Measurements from ENCODE around the gene SELENOM. TPM values are rescaled to one million over a fixed set of nuclear protein-coding genes. Genes with fewer than 3 reads are reported as not detected.
A peak's percentile ranks its signal among the peaks of the same experiment; 100 is the strongest.

SELENOM gene
- total and polyA plus RNA-seq, 2 donors (not counting 1 experiment from before 2014, with no cell fraction given) = 130 to 132 TPM

DNA sequence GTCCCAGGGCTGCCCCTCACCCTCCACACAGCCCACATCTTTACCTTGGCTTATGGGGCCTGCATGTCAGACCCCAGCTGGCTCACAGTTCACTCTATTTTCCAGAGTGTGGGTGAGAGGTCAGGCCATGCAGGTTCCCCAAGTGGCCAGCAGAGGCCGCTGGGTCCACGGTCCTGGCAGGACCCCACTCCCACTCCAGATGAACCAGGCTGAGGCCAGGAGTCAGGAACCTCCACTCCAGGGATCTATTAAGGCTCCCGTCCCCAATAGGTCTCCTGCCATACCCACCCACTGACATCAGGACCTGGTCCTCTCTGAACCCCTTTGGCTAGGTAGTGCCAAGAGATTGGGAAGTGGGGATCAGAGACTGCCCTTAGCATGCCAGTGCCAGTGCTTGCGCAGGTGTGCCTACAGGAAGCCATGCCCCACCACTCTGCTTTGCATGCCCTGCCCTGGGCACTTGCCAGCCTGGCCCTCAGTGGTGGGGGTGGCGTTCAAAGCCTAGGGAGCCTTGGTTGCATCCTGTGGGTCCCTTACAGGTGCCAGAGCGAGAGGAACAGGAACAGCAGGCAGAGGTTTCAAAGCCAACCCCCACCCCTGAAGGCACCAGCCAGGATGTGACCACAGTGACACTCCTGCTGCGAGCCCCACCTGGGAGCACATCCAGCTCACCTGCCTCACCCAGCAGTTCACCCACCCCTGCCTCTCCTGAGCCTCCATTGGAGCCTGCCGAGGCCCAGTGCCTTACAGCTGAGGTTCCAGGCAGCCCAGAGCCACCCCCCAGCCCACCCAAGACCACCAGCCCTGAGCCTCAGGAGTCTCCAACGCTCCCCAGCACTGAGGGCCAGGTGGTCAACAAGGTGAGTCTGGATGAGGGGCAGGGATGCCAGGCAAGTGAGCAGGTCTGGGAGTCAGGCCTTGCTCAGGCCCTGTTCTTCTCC, 17.9 kb downstream of the SELENOM start:
- Histone ChIP-seq H3K4me3 (replicated peaks in 1 of 4; ENCODE audit: control extremely low read depth in 1 of 4, insufficient read depth in 1 of 4, low read depth in 3 of 4, low read length in 4 of 4) (no peak overlapping the region), H3K27me3 (ENCODE audit: control insufficient read depth, insufficient read depth, low read length) (no peaks in the 10 kb centered on the region), H3K9me3 (ENCODE audit: control insufficient read depth, insufficient read depth, low read depth, low read length) (no peaks in the 10 kb centered on the region), H3K4me2 (ENCODE audit: extremely low read depth, insufficient read depth, low read length) (no peak overlapping the region), H3K79me2 (ENCODE audit: control insufficient read depth, insufficient read depth, low read length) (peaks cover 57% of the 10 kb centered on the region), H2AFZ (ENCODE audit: low read length) (no peak overlapping the region), H4K20me1 (ENCODE audit: control insufficient read depth, extremely low read depth, insufficient read depth, low read length) (no peaks in the 10 kb centered on the region), H3K4me1 (ENCODE audit: control insufficient read depth, extremely low read depth, insufficient read depth, low read length) (peaks cover 9% of the 10 kb centered on the region), H3K9ac (ENCODE audit: insufficient read depth, low read length) (no peak overlapping the region), H3K36me3 (ENCODE audit: control insufficient read depth, insufficient read depth, low read length) (peaks cover 73% of the 10 kb centered on the region), H3K27ac (ENCODE audit: insufficient read depth, low read length) (no peak overlapping the region)
- TF ChIP-seq EZH2 (IDR thresholded peaks at IDR 0.05; ENCODE audit: low read length, missing control alignments) (no peak), CTCF (conservative IDR thresholded peaks at IDR 0.05 in 1 of 2, IDR thresholded peaks at IDR 0.05 in 1 of 2; ENCODE audit: low read depth in 1 of 2, low read length in 2 of 2) (peak; percentile 70 to 92)
- DNase-seq (ENCODE audit: low read depth in 2 of 2) = peak in 1 of 2 donors; percentile 62

GRCh38 chr22:31088233-31088986, 19.0 kb downstream of the SELENOM start:
- H3K27me3 ChIP-seq (ENCODE audit: control insufficient read depth, insufficient read depth, low read length) = no peaks in the 10 kb centered on the region
- H3K9ac ChIP-seq (ENCODE audit: insufficient read depth, low read length) = no peak overlapping the region
- H3K79me2 ChIP-seq (ENCODE audit: control insufficient read depth, insufficient read depth, low read length) = peaks cover 67% of the 10 kb centered on the region
- peaks cover 14% of the 10 kb centered on the region for H3K4me1 ChIP-seq (ENCODE audit: control insufficient read depth, extremely low read depth, insufficient read depth, low read length)
- no peak overlapping the region for H3K4me2 ChIP-seq (ENCODE audit: extremely low read depth, insufficient read depth, low read length)
- H3K9me3 ChIP-seq (ENCODE audit: control insufficient read depth, insufficient read depth, low read depth, low read length) = no peaks in the 10 kb centered on the region
- no peak overlapping the region for H3K4me3 ChIP-seq (replicated peaks in 1 of 4; ENCODE audit: control extremely low read depth in 1 of 4, insufficient read depth in 1 of 4, low read depth in 3 of 4, low read length in 4 of 4)
- no peak for TF ChIP-seq EZH2 (IDR thresholded peaks at IDR 0.05; ENCODE audit: low read length, missing control alignments)
- no peak for TF ChIP-seq CTCF (conservative IDR thresholded peaks at IDR 0.05 in 1 of 2, IDR thresholded peaks at IDR 0.05 in 1 of 2; ENCODE audit: low read depth in 1 of 2, low read length in 2 of 2)
- H3K27ac ChIP-seq (ENCODE audit: insufficient read depth, low read length) = no peak overlapping the region
- H2AFZ ChIP-seq (ENCODE audit: low read length) = no peak overlapping the region
- no peaks in the 10 kb centered on the region for H4K20me1 ChIP-seq (ENCODE audit: control insufficient read depth, extremely low read depth, insufficient read depth, low read length)
- H3K36me3 ChIP-seq (ENCODE audit: control insufficient read depth, insufficient read depth, low read length) = peaks cover 68% of the 10 kb centered on the region
- DNase-seq (ENCODE audit: low read depth in 2 of 2) = no peak

GRCh38 chr22:31087744-31088215, 19.6 kb downstream of the SELENOM start:
- no peak overlapping the region for H3K4me2 ChIP-seq (ENCODE audit: extremely low read depth, insufficient read depth, low read length)
- H3K4me1 ChIP-seq (ENCODE audit: control insufficient read depth, extremely low read depth, insufficient read depth, low read length) = peaks cover 21% of the 10 kb centered on the region
- DNase-seq (ENCODE audit: low read depth in 2 of 2) = no peak
- H4K20me1 ChIP-seq (ENCODE audit: control insufficient read depth, extremely low read depth, insufficient read depth, low read length) = no peaks in the 10 kb centered on the region
- H2AFZ ChIP-seq (ENCODE audit: low read length) = no peak overlapping the region
- no peak overlapping the region for H3K27ac ChIP-seq (ENCODE audit: insufficient read depth, low read length)
- H3K4me3 ChIP-seq (replicated peaks in 1 of 4; ENCODE audit: control extremely low read depth in 1 of 4, insufficient read depth in 1 of 4, low read depth in 3 of 4, low read length in 4 of 4) = no peak overlapping the region
- H3K9me3 ChIP-seq (ENCODE audit: control insufficient read depth, insufficient read depth, low read depth, low read length) = no peaks in the 10 kb centered on the region
- peak overlapping the region; percentile 23 for H3K9ac ChIP-seq (ENCODE audit: insufficient read depth, low read length)
- H3K79me2 ChIP-seq (ENCODE audit: control insufficient read depth, insufficient read depth, low read length) = peaks cover 72% of the 10 kb centered on the region
- peaks cover 68% of the 10 kb centered on the region for H3K36me3 ChIP-seq (ENCODE audit: control insufficient read depth, insufficient read depth, low read length)
- TF ChIP-seq CTCF (conservative IDR thresholded peaks at IDR 0.05 in 1 of 2, IDR thresholded peaks at IDR 0.05 in 1 of 2; ENCODE audit: low read depth in 1 of 2, low read length in 2 of 2) = no peak
- TF ChIP-seq EZH2 (IDR thresholded peaks at IDR 0.05; ENCODE audit: low read length, missing control alignments) = no peak
- H3K27me3 ChIP-seq (ENCODE audit: control insufficient read depth, insufficient read depth, low read length) = no peaks in the 10 kb centered on the region
